H1 (cell line): ENCODE results near the gene ORAI1. TPM values are rescaled to one million over a fixed set of nuclear protein-coding genes. Genes with fewer than 3 reads are reported as not detected.
"Not testable (repeated sequence)": the region's sequence is repeated elsewhere in the genome, so short reads cannot be mapped to it uniquely, and the experiment has no call there.

Source experiments
- CTCF ChIA-PET: fragments of 300-600 bp; sonication (Branson Sonifier 250); formaldehyde crosslinking; loops from one replicate; lab custom pipeline; 2021; ENCODE audit not compliant: partially characterized antibody; lab: Charles Lee
- POLR2A ChIA-PET: fragments of 300-600 bp; sonication (Branson Sonifier 250); formaldehyde crosslinking; loops from one replicate; lab custom pipeline; 2021; ENCODE audit warnings: inconsistent platforms; ENCODE audit not compliant: partially characterized antibody; lab: Charles Lee
- DNase-seq, 2 experiments: peaks; one replicate each; pipeline versions ENCODE4 v3.0.0 to v3.0.0-alpha.2; 2010 to 2022; ENCODE audit warnings: low spot score in 2 of 2, low read depth in 1 of 2, mixed read lengths in 1 of 2
- FAIRE-seq: peaks from 2 replicates; lab custom pipeline; 2011; peaks lifted over from hg19 to GRCh38; lab: Jason Lieb, UNC
- H2AFZ ChIP-seq: 2 replicates; pipeline ENCODE4 v1.8.1; 2012; ENCODE audit warnings: low read length, inconsistent platforms
- H2AK5ac ChIP-seq: 2 replicates; pipeline ENCODE4 v1.6.1; 2013; ENCODE audit warnings: low read depth, low read length
- H2BK120ac ChIP-seq: replicated peaks from 2 replicates; pipeline ENCODE3; 2013; ENCODE audit warnings: low read depth, low read length, inconsistent platforms
- H2BK12ac ChIP-seq: 2 replicates; pipeline ENCODE4 v1.6.1; 2013; ENCODE audit warnings: low read depth, low read length
- H2BK15ac ChIP-seq: 2 replicates; pipeline ENCODE4 v1.6.1; 2013; ENCODE audit warnings: low read length
- H2BK20ac ChIP-seq: 2 replicates; pipeline ENCODE4 v1.6.1; 2013; ENCODE audit warnings: low read length
- H2BK5ac ChIP-seq: 2 replicates; pipeline ENCODE4 v1.6.1; 2013; ENCODE audit warnings: low read depth, low read length
- H3K14ac ChIP-seq: 2 replicates; pipeline ENCODE4 v1.6.1; 2013; ENCODE audit warnings: inconsistent platforms; ENCODE audit not compliant: insufficient read length
- H3K18ac ChIP-seq: 2 replicates; pipeline ENCODE4 v1.6.1; 2013; ENCODE audit warnings: low read length; ENCODE audit errors: extremely low read depth
- H3K23ac ChIP-seq: 2 replicates; pipeline ENCODE4 v1.6.1; 2013; ENCODE audit warnings: inconsistent platforms; ENCODE audit not compliant: insufficient read length
- H3K23me2 ChIP-seq: 2 replicates; pipeline ENCODE4 v1.6.1; 2013; ENCODE audit warnings: low read depth, low read length
- H3K27ac ChIP-seq: 2 replicates; pipeline ENCODE4 v1.6.1; 2011; ENCODE audit warnings: low read depth, low read length, inconsistent platforms
- H3K27me3 ChIP-seq, 4 experiments: replicated peaks in 1 of 4; 1 replicate in 1 of 4; 2 replicates in 3 of 4; pipeline versions ENCODE4 v1.6.1 to v1.8.1; 2011 to 2013; ENCODE audit warnings: low read length in 3 of 4, mild to moderate bottlenecking in 3 of 4, inconsistent platforms in 2 of 4, mixed read lengths in 2 of 4, moderate library complexity in 1 of 4; ENCODE audit not compliant: control insufficient read depth in 3 of 4, insufficient read depth in 3 of 4; ENCODE audit errors: extremely low read depth in 1 of 4
- H3K36me3 ChIP-seq, 4 experiments: 2 replicates each; pipeline versions ENCODE4 v1.6.1 to v1.8.1; 2011 to 2013; ENCODE audit warnings: mild to moderate bottlenecking in 4 of 4, low read length in 3 of 4, moderate library complexity in 2 of 4, control low read depth in 1 of 4, inconsistent platforms in 1 of 4; ENCODE audit not compliant: insufficient read depth in 4 of 4, control insufficient read depth in 2 of 4
- H3K4ac ChIP-seq: replicated peaks from 2 replicates; pipeline ENCODE3; 2013; ENCODE audit warnings: low read length, low read depth, mixed read lengths, inconsistent platforms; ENCODE audit not compliant: insufficient read length
- H3K4me1 ChIP-seq, 4 experiments: replicated peaks in 1 of 4; 1 replicate in 1 of 4; 2 replicates in 3 of 4; pipeline versions ENCODE4 v1.6.1 to v1.8.1; 2011 to 2013; ENCODE audit warnings: low read length in 3 of 4, inconsistent platforms in 2 of 4, mixed read lengths in 1 of 4; ENCODE audit not compliant: insufficient read depth in 4 of 4, control insufficient read depth in 3 of 4
- H3K4me2 ChIP-seq, 2 experiments: 2 replicates each; pipeline versions ENCODE4 v1.6.1 to v1.8.1; 2011 to 2013; ENCODE audit warnings: low read depth in 2 of 2, low read length in 2 of 2, control low read depth in 1 of 2, inconsistent platforms in 1 of 2, mild to moderate bottlenecking in 1 of 2; ENCODE audit not compliant: insufficient read depth in 1 of 2
- H3K4me3 ChIP-seq, 4 experiments: fragments of 200-600, 300-600 bp in 1 of 4; sonication (generic), shearing (Covaris generic), sonication (Bioruptor Twin) in 1 of 4; 2 replicates each; pipeline versions ENCODE4 v1.5.1 to v1.8.1; 2011 to 2016; ENCODE audit warnings: low read length in 4 of 4, low read depth in 3 of 4, control low read depth in 2 of 4, inconsistent platforms in 2 of 4, mild to moderate bottlenecking in 2 of 4, mixed read lengths in 1 of 4, moderate library complexity in 1 of 4; ENCODE audit not compliant: insufficient read depth in 2 of 4; ENCODE audit errors: extremely low read depth in 1 of 4
- H3K56ac ChIP-seq: replicated peaks from 2 replicates; pipeline ENCODE3; 2013; ENCODE audit warnings: low read depth, mild to moderate bottlenecking, mixed read lengths, low read length, inconsistent platforms; ENCODE audit not compliant: insufficient read length
- H3K79me1 ChIP-seq: 2 replicates; pipeline ENCODE4 v1.6.1; 2013; ENCODE audit warnings: low read depth, low read length, control low read depth
- H3K79me2 ChIP-seq, 2 experiments: 2 replicates each; pipeline versions ENCODE4 v1.6.1 to v1.8.1; 2012 to 2013; ENCODE audit warnings: low read length in 2 of 2, mild to moderate bottlenecking in 2 of 2, inconsistent platforms in 1 of 2; ENCODE audit not compliant: insufficient read depth in 2 of 2, control insufficient read depth in 1 of 2
- H3K9ac ChIP-seq, 4 experiments: replicated peaks in 1 of 4; 1 replicate in 1 of 4; 2 replicates in 3 of 4; pipeline versions ENCODE4 v1.6.1 to v1.8.1; 2011 to 2013; ENCODE audit warnings: low read depth in 3 of 4, low read length in 3 of 4, control low read depth in 2 of 4, mild to moderate bottlenecking in 2 of 4, moderate library complexity in 2 of 4, inconsistent platforms in 1 of 4; ENCODE audit errors: extremely low read depth in 1 of 4
- H3K9me3 ChIP-seq, 2 experiments: 2 replicates each; pipeline versions ENCODE4 v1.6.1 to v1.8.1; 2012 to 2013; ENCODE audit warnings: mild to moderate bottlenecking in 2 of 2, moderate library complexity in 2 of 2, control low read depth in 1 of 2, inconsistent platforms in 1 of 2, low read depth in 1 of 2, low read length in 1 of 2, mixed read lengths in 1 of 2; ENCODE audit not compliant: insufficient read depth in 2 of 2
- H4K20me1 ChIP-seq, 2 experiments: replicated peaks in 1 of 2; 2 replicates each; pipeline versions ENCODE3 to v1.8.1; 2011 to 2013; ENCODE audit warnings: inconsistent platforms in 2 of 2, low read length in 2 of 2, mild to moderate bottlenecking in 1 of 2; ENCODE audit not compliant: insufficient read depth in 2 of 2, control insufficient read depth in 1 of 2
- H4K5ac ChIP-seq: 2 replicates; pipeline ENCODE4 v1.6.1; 2013; ENCODE audit warnings: low read length, low read depth, mixed read lengths, inconsistent platforms; ENCODE audit not compliant: insufficient read length
- H4K8ac ChIP-seq: 2 replicates; pipeline ENCODE4 v1.8.0; 2013; ENCODE audit warnings: mild to moderate bottlenecking, moderate library complexity, low read length, inconsistent platforms; ENCODE audit not compliant: insufficient read depth; ENCODE audit errors: extremely low read depth
- H4K91ac ChIP-seq: replicated peaks from 2 replicates; pipeline ENCODE3; 2013; ENCODE audit warnings: low read length, mixed read lengths, inconsistent platforms; ENCODE audit not compliant: insufficient read length
- WGBS, 2 experiments: shearing (Covaris generic) in 1 of 2; methylation state at CpG; one replicate each; pipeline versions ENCODE4 v1.1.6 to v1.1.7; 2013 to 2015; ENCODE audit warnings: low lambda C conversion rate in 2 of 2, mixed read lengths in 2 of 2, inconsistent platforms in 1 of 2, low coverage in 1 of 2, missing lambda C conversion rate in 1 of 2; ENCODE audit not compliant: insufficient replicate concordance in 2 of 2, insufficient coverage in 1 of 2, insufficient read length in 1 of 2; ENCODE audit errors: extremely low coverage in 1 of 2, missing lambda C conversion rate in 1 of 2; 5-methylcytosine and 5-hydroxymethylcytosine counted together
- polyA plus RNA-seq, 7 experiments: library from polyadenylated mRNA; depleted of rRNA in 3 of 7; stranded (reverse) in 5 of 7; unstranded in 2 of 7; fragments of >200 nt in 5 of 7; fragments of 200-250 nt in 2 of 7; gene quantifications; 1 replicate in 5 of 7; 2 replicates in 1 of 7; 4 replicates in 1 of 7; pipeline versions ENCODE4 v1.2.1 to v1.2.3, GENCODE V29; 2011 to 2013; ENCODE audit warnings: missing spikeins in 2 of 7, mixed read lengths in 2 of 7
- total RNA-seq: library from RNA; stranded (reverse); fragmentation: NEBNext Ultra II Directional; extraction: Animal tissue kit (Norgen Biotek cat#: 25700); gene quantifications from 2 replicates; pipeline ENCODE4 v1.2.1, GENCODE V29; 2021

The ORAI1 gene
- total and polyA plus RNA-seq, 2 of the 8 experiments (the other 6 are each of a cell fraction or from before 2014, with no cell fraction given) = 29.9 to 71.5 TPM

GRCh38 chr12:121584885-121585284 is 41.4 kb upstream of the ORAI1 start:
- H2AK5ac ChIP-seq, H3K23ac ChIP-seq, H2BK120ac ChIP-seq, H4K5ac ChIP-seq, H3K27me3 ChIP-seq, H2BK20ac ChIP-seq, H2BK15ac ChIP-seq, H3K56ac ChIP-seq, H3K27ac ChIP-seq, H3K4me3 ChIP-seq, H3K4ac ChIP-seq, H2AFZ ChIP-seq, H3K18ac ChIP-seq, H3K36me3 ChIP-seq, H3K4me2 ChIP-seq, H2BK5ac ChIP-seq, H4K20me1 ChIP-seq, H4K91ac ChIP-seq, H2BK12ac ChIP-seq, H3K9ac ChIP-seq, DNase-seq, FAIRE-seq, H3K79me1 ChIP-seq, H3K9me3 ChIP-seq, H4K8ac ChIP-seq, H3K14ac ChIP-seq: not testable (repeated sequence)
- Histone ChIP-seq H3K79me2 (peaks cover 0 to 49% of the 10 kb centered on the region in 2 experiments; a peak in 2 of 4 replicates), H3K23me2 (peaks cover 12% of the 10 kb centered on the region), H3K4me1 (peaks cover 4 to 13% (median 8%) of the 10 kb centered on the region in 4 experiments; a peak in 5 of 7 replicates)
- CTCF ChIA-PET = interaction anchor here (0.9 to 2.9 kb wide), 9 partner anchors 14 to 101 kb away, joined by 3 to 17 read pairs (median 4); no protein-coding TSS in a partner anchor
- POLR2A ChIA-PET = interaction anchor here (1.0 to 31.0 kb wide), 8 partner anchors 8 to 212 kb away, joined by 3 to 793 read pairs (median 76); partner anchors contain the start of genes MORN3 and ORAI1
- WGBS, 2 experiments = 96% methylated on average over 6 of the region's 6 CpGs; no CpG with 5 or more reads in 1 of the 2 experiments
